Neuronal stem cell (in vitro differentiated cells): ENCODE data around the gene LIN52. TPM values are rescaled to one million over a fixed set of nuclear protein-coding genes. Genes with fewer than 3 reads are reported as not detected.
A peak's percentile ranks its signal among the peaks of the same experiment; 100 is the strongest.

Experiments
- DNase-seq: peaks from one replicate; pipeline ENCODE4 v3.0.0-alpha.2; 2013; ENCODE audit warnings: low spot score
- H2AFZ ChIP-seq: one replicate; pipeline ENCODE4 v1.6.1; 2013; ENCODE audit warnings: mild to moderate bottlenecking, low read length, inconsistent platforms
- H2AK5ac ChIP-seq: 2 replicates; pipeline ENCODE4 v1.6.1; 2013; ENCODE audit warnings: low read depth, mild to moderate bottlenecking, inconsistent platforms, low read length, moderate library complexity, mixed read lengths
- H2BK120ac ChIP-seq: 2 replicates; pipeline ENCODE4 v1.6.1; 2013; ENCODE audit warnings: low read depth, mild to moderate bottlenecking, inconsistent platforms, low read length, moderate library complexity, mixed read lengths
- H2BK12ac ChIP-seq: one replicate; pipeline ENCODE4 v1.6.1; 2013; ENCODE audit warnings: low read length, inconsistent platforms
- H2BK15ac ChIP-seq: 2 replicates; pipeline ENCODE4 v1.6.1; 2013; ENCODE audit warnings: mild to moderate bottlenecking, low read length, inconsistent platforms, mixed read lengths
- H2BK5ac ChIP-seq: one replicate; pipeline ENCODE4 v1.6.1; 2013; ENCODE audit warnings: inconsistent platforms, mild to moderate bottlenecking, low read length, moderate library complexity
- H3K14ac ChIP-seq: one replicate; pipeline ENCODE4 v1.6.1; 2013; ENCODE audit warnings: low read length, inconsistent platforms
- H3K18ac ChIP-seq: 2 replicates; pipeline ENCODE4 v1.6.1; 2013; ENCODE audit warnings: low read length, inconsistent platforms
- H3K23ac ChIP-seq: 2 replicates; pipeline ENCODE4 v1.6.1; 2013; ENCODE audit warnings: low read depth, mild to moderate bottlenecking, mixed read lengths, low read length, inconsistent platforms; ENCODE audit not compliant: poor library complexity
- H3K27ac ChIP-seq: replicated peaks from 3 replicates; pipeline ENCODE4 v1.5.1; 2013; ENCODE audit warnings: low read length, inconsistent platforms
- H3K27me3 ChIP-seq, 3 experiments: 2 replicates each; pipeline ENCODE4 v1.6.1; 2013; ENCODE audit warnings: low read length in 3 of 3, mild to moderate bottlenecking in 2 of 3, inconsistent platforms in 1 of 3, low read depth in 1 of 3, mixed read lengths in 1 of 3, moderate library complexity in 1 of 3; ENCODE audit not compliant: control insufficient read depth in 3 of 3, insufficient read depth in 3 of 3
- H3K36me3 ChIP-seq, 2 donors: replicated peaks in 1 of 2; 2 replicates each; pipeline ENCODE4 v1.6.1; 2013; ENCODE audit warnings: low read length in 2 of 2; ENCODE audit not compliant: control insufficient read depth in 2 of 2, insufficient read depth in 2 of 2
- H3K4ac ChIP-seq: 2 replicates; pipeline ENCODE4 v1.6.1; 2013; ENCODE audit warnings: inconsistent platforms, mild to moderate bottlenecking, low read length, moderate library complexity
- H3K4me1 ChIP-seq, 2 donors: 1 replicate in 1 of 2; 2 replicates in 1 of 2; pipeline ENCODE4 v1.6.1; 2013; ENCODE audit warnings: low read length in 2 of 2, low read depth in 1 of 2; ENCODE audit not compliant: control insufficient read depth in 2 of 2, insufficient read depth in 1 of 2
- H3K4me2 ChIP-seq: one replicate; pipeline ENCODE4 v1.6.1; 2013; ENCODE audit warnings: mild to moderate bottlenecking, low read length, inconsistent platforms; ENCODE audit not compliant: insufficient read depth, poor library complexity, severe bottlenecking
- H3K4me3 ChIP-seq, 2 donors: 2 replicates each; pipeline ENCODE4 v1.5.1; 2013; ENCODE audit warnings: low read length in 2 of 2, mild to moderate bottlenecking in 2 of 2, inconsistent platforms in 1 of 2, moderate library complexity in 1 of 2
- H3K79me1 ChIP-seq: one replicate; pipeline ENCODE4 v1.6.1; 2013; ENCODE audit warnings: low read depth, mild to moderate bottlenecking, inconsistent platforms, low read length, moderate library complexity
- H3K9ac ChIP-seq: one replicate; pipeline ENCODE4 v1.6.1; 2013; ENCODE audit warnings: mild to moderate bottlenecking, low read depth, low read length, inconsistent platforms; ENCODE audit not compliant: poor library complexity
- H3K9me3 ChIP-seq, 2 donors: replicated peaks in 1 of 2; 2 replicates each; pipeline versions ENCODE3 to v1.6.1; 2013; ENCODE audit warnings: low read length in 2 of 2, mild to moderate bottlenecking in 2 of 2, inconsistent platforms in 1 of 2, low read depth in 1 of 2, mixed read lengths in 1 of 2, moderate library complexity in 1 of 2; ENCODE audit not compliant: control insufficient read depth in 2 of 2, insufficient read depth in 1 of 2
- H4K8ac ChIP-seq: one replicate; pipeline ENCODE4 v1.6.1; 2013; ENCODE audit warnings: low read depth, mild to moderate bottlenecking, inconsistent platforms, low read length, moderate library complexity
- H4K91ac ChIP-seq: one replicate; pipeline ENCODE4 v1.6.1; 2013; ENCODE audit warnings: low read length, low read depth, mild to moderate bottlenecking, inconsistent platforms; ENCODE audit not compliant: poor library complexity
- WGBS, 2 donors: extraction: QIAGEN DNeasy Blood & Tissue Kit; methylation state at CpG; one replicate each; pipeline ENCODE4 v1.1.7; 2013; ENCODE audit warnings: missing lambda C conversion rate in 2 of 2, mixed read lengths in 1 of 2; ENCODE audit not compliant: insufficient read length in 2 of 2, insufficient replicate concordance in 1 of 2; ENCODE audit errors: extremely low coverage in 2 of 2; 5-methylcytosine and 5-hydroxymethylcytosine counted together
- polyA plus RNA-seq, 2 experiments: library from polyadenylated mRNA; stranded (reverse); fragments of 200-250 nt; gene quantifications; one replicate each; pipeline ENCODE4 v1.2.3, GENCODE V29; 2013

Gene LIN52, protein sequence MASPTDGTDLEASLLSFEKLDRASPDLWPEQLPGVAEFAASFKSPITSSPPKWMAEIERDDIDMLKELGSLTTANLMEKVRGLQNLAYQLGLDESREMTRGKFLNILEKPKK
- 20.7 TPM for polyA plus RNA-seq (2013, experiment 1 of 2)
- polyA plus RNA-seq (2013, experiment 2 of 2): 19.9 TPM

DNA sequence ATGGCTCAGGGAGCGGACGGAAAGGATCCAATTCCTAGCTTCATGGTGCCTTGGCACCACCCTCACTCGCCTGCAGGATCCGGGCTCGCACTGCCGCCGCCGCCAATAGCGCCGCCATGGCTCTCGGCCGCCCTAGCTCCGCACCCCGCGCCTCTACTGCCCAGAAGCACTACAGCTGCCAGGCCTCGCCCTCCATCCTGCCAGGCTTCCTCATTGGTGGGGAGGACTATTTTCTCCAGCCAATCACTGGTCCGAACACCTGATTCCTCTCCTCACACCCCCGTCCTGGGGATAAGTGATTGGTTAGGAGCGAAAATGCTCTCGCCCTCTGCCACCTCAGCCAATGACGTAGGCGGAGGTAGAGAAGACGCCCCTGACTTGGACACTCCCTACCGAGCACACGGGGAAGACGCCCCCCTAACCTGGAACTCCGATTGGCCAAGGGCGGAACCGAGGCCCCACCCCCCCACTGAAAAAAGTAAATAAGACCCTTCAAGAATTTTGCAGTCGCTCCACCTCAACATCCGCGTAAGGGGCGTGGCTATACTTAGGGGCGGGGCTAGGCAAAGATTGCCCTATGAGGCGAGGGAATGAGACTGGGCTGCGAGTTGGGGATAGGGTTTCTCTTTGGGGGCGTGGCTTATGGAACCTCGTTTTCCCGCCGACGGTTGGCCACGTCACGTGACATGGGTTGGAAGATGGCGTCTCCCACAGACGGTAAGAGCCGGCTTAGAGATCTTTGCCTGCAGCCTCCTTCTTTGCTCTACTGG lies at the start of gene LIN52, which contains the start of gene ALDH6A1:
Gene LIN52 (plus strand): TSS at position 680 of the 770 bp plus-strand sequence. CDS start 19 bp downstream, at position 699.
Gene ALDH6A1 (minus strand): TSS at position 177 of the 770 bp plus-strand sequence. CDS start 59 bp downstream, at position 118.
- no CpG with 5 or more reads among the region's 46 CpGs for WGBS, 2 donors
- no peaks in the 10 kb centered on the region for H3K79me1 ChIP-seq
- peak within 1 kb of the TSS; percentile 65 for H3K23ac ChIP-seq

DNA sequence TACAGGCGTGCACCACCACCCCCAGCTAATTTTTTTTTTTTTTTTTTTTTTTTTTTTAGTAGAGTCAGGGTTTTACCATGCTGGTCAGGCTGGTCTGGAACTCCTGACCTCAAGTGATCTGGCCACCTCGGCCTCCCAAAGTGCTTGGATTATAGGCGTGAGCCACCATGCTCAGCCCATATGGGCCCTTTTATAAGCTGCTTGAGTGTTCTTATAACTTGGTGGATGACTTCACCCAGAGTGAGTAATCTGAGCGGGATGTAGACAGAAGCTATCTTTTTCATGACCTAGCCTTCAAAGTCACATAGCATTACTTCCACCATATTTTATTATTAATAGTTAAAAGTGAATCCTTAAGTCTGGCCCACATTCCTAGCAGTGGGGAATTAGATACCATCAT lies 49.2 kb upstream of the LIN52 start:
- Histone ChIP-seq H3K9ac (no peak overlapping the region), H3K4me3 (no peak overlapping the region), H2BK15ac (no peak overlapping the region), H4K8ac (no peak overlapping the region), H3K23ac (no peak overlapping the region), H3K27me3 (no peaks in the 10 kb centered on the region), H3K4me2 (no peak overlapping the region), H3K18ac (no peak overlapping the region), H3K79me1 (no peaks in the 10 kb centered on the region), H2BK5ac (no peak overlapping the region), H3K36me3 (no peaks in the 10 kb centered on the region), H3K4me1 (no peaks in the 10 kb centered on the region), H2AFZ (no peak overlapping the region), H3K9me3 (no peaks in the 10 kb centered on the region), H2BK12ac (no peak overlapping the region), H3K14ac (no peak overlapping the region), H4K91ac (no peak overlapping the region), H2AK5ac (no peak overlapping the region), H2BK120ac (no peak overlapping the region), H3K4ac (no peak overlapping the region), H3K27ac (no peak overlapping the region)
- WGBS, 2 donors: no CpG with 5 or more reads among the region's 4 CpGs
- no peak for DNase-seq

More for the DNA sequence above, at the start of gene LIN52, which contains the start of gene ALDH6A1:
- Histone ChIP-seq H3K4me2 (peak within 1 kb of the TSS; percentile 57), H3K4me1 (peaks cover 2 to 10% of the 10 kb centered on the region in 2 donors), H3K4me3 (peak within 1 kb of the TSS; percentile 79 to 98), H3K27me3 (no peaks in the 10 kb centered on the region), H3K9me3 (no peaks in the 10 kb centered on the region), H4K8ac (no peak within 1 kb of the TSS), H3K18ac (peak within 1 kb of the TSS; percentile 78), H2BK120ac (no peak within 1 kb of the TSS), H2AK5ac (no peak within 1 kb of the TSS), H2BK5ac (peak within 1 kb of the TSS; percentile 25), H3K9ac (peak within 1 kb of the TSS; percentile 82), H3K36me3 (no peaks in the 10 kb centered on the region), H2BK12ac (no peak within 1 kb of the TSS), H4K91ac (no peak within 1 kb of the TSS), H3K27ac (peak within 1 kb of the TSS; percentile 78), H2BK15ac (no peak within 1 kb of the TSS), H3K14ac (no peak within 1 kb of the TSS), H3K4ac (no peak within 1 kb of the TSS), H2AFZ (peak within 1 kb of the TSS; percentile 93)
- peak; percentile 100 for DNase-seq

DNA sequence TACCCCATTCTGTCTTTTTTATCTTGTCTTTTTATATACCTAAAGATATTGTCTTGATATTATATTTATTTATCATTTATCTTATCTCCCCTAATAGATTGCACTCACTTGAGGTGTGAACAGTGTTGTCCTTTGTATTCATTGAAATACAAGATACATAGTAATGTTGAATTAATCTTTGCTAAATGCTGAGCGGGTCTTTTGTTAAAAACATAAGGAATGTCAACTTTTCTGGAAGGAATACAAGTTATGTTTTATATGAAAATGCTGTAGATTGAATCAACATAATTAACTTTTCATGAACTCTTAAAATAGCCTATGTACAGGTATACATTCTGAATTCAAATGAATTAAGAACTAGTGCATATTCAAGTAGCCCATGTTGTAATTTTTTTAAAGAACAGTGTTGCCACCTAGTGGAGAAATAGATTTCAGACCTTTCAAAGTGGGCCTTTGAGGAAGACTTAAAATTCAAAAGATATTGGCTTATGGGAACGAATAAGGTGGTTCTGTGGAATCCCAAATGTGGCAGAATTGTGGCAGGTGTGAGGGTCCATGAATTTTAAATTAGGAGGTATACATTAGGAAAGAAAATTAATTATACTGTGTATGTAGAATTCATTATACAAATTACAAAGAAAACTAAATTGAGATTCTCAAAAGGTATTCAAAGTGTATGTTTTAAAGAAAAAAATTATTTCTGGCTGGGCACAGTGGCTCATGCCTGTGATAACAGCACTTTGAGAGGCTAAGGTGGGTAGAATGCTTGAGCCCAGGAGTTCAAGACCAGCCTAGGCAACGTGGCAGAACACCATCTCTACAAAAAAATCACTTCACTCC lies 46.5 kb upstream of the LIN52 start:
- no peaks in the 10 kb centered on the region for H3K9me3 ChIP-seq
- H3K18ac ChIP-seq: no peak overlapping the region
- no peak overlapping the region for H3K27ac ChIP-seq
- no peak overlapping the region for H3K14ac ChIP-seq
- no peaks in the 10 kb centered on the region for H3K4me1 ChIP-seq
- no peak overlapping the region for H2BK5ac ChIP-seq
- H2BK120ac ChIP-seq: no peak overlapping the region
- no peaks in the 10 kb centered on the region for H3K27me3 ChIP-seq
- H4K8ac ChIP-seq: no peak overlapping the region
- no peak overlapping the region for H4K91ac ChIP-seq
- H2AK5ac ChIP-seq: no peak overlapping the region
- no peak overlapping the region for H2AFZ ChIP-seq
- no peak overlapping the region for H3K4me3 ChIP-seq
- DNase-seq: peak; percentile 31
- H2BK15ac ChIP-seq: no peak overlapping the region
- H3K9ac ChIP-seq: no peak overlapping the region
- no peaks in the 10 kb centered on the region for H3K36me3 ChIP-seq
- no CpG with 5 or more reads among the region's 3 CpGs for WGBS, 2 donors
- H3K79me1 ChIP-seq: no peaks in the 10 kb centered on the region
- H2BK12ac ChIP-seq: no peak overlapping the region
- no peak overlapping the region for H3K4ac ChIP-seq
- no peak overlapping the region for H3K4me2 ChIP-seq
- H3K23ac ChIP-seq: no peak overlapping the region
